Measurements from ENCODE around the gene TIAM1.
A peak's percentile ranks its signal among the peaks of the same experiment; 100 is the strongest.

Gene TIAM1

GRCh38 chr21:31345136-31345535 lies 1.1 kb upstream of the TIAM1 start:
- no peak for TF ChIP-seq CTCF (conservative IDR thresholded peaks at IDR 0.05)
- no peak overlapping the region for H3K27ac ChIP-seq

GRCh38 chr21:31343030-31343510 lies 991 bp downstream of the TIAM1 start:
- no peak for TF ChIP-seq CTCF (conservative IDR thresholded peaks at IDR 0.05)
- peak overlapping the region; percentile 59 for H3K27ac ChIP-seq

GRCh38 chr21:31342348-31342747 lies 1.7 kb downstream of the TIAM1 start:
- no peak for TF ChIP-seq CTCF (conservative IDR thresholded peaks at IDR 0.05)
- peak overlapping the region; percentile 59 for H3K27ac ChIP-seq

- TF ChIP-seq CTCF (conservative IDR thresholded peaks at IDR 0.05), result no peak
- H3K27ac ChIP-seq, result no peak overlapping the region
Observed at GRCh38 chr21:31340942-31341487, 3.0 kb downstream of the TIAM1 start.

GRCh38 chr21:31340514-31340913 lies 3.5 kb downstream of the TIAM1 start:
- no peak for TF ChIP-seq CTCF (conservative IDR thresholded peaks at IDR 0.05)
- no peak overlapping the region for H3K27ac ChIP-seq

- no peak for TF ChIP-seq CTCF (conservative IDR thresholded peaks at IDR 0.05)
- no peak overlapping the region for H3K27ac ChIP-seq
Observed at GRCh38 chr21:31339721-31340120, 4.3 kb downstream of the TIAM1 start.

GRCh38 chr21:31338908-31339368 lies 5.1 kb downstream of the TIAM1 start:
- TF ChIP-seq CTCF (conservative IDR thresholded peaks at IDR 0.05), result no peak
- H3K27ac ChIP-seq, result no peak overlapping the region

Measured in VCaP (cell line).